Measurements from ENCODE around the gene SH2D6.

DNA sequence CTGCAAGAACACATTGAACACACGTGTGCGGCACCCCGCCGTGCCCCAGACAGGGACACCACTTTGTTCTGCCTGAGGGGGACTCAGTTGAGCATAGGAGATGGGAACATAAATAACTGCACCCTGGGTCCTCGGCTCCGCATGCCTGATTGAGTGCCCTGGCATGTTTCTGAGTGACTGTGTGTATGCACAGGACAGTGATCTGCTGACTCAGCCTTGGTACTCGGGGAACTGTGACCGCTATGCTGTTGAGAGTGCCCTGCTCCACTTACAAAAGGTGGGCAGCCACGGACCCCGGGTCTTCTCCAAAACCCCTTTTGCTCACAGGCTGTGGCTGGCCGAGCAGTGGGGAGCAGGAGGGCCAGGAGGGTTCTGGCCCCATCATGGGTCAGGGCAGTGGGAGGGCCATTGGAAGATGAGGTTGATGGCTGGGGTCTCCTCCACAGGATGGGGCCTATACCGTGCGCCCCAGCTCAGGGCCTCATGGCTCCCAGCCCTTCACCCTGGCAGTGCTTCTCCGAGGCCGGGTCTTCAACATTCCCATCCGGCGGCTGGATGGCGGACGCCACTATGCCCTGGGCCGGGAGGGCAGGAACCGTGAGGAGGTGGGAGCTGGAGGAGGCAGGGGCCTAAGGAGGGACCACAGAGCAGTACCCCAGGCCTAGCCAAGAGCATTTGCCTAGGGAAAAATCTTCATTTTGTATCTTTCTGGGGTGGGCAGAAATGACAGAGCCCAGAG lies 16.9 kb downstream of the SH2D6 start:
- TF ChIP-seq GATA2 (CRISPR knock-in tag; IDR thresholded peaks at IDR 0.05) (no peak), YY1 (IDR thresholded peaks at IDR 0.05; ENCODE audit: low read depth) (no peak), FOXM1 (IDR thresholded peaks at IDR 0.05; ENCODE audit: low read depth) (no peak), TAF1 (IDR thresholded peaks at IDR 0.05; ENCODE audit: borderline replicate concordance, low read depth, low read length) (no peak), POLR2AphosphoS5 (IDR thresholded peaks at IDR 0.05; ENCODE audit: low read depth, low read length) (no peak), TCF12 (IDR thresholded peaks at IDR 0.05) (no peak), EZH2phosphoT487 (IDR thresholded peaks at IDR 0.05; ENCODE audit: borderline replicate concordance, low read depth) (no peak), NFIC (IDR thresholded peaks at IDR 0.05; ENCODE audit: borderline replicate concordance) (no peak), JUND (IDR thresholded peaks at IDR 0.05) (no peak), GABPA (IDR thresholded peaks at IDR 0.05; ENCODE audit: low read depth) (no peak)
- TF ChIP-seq, protein P1, sequence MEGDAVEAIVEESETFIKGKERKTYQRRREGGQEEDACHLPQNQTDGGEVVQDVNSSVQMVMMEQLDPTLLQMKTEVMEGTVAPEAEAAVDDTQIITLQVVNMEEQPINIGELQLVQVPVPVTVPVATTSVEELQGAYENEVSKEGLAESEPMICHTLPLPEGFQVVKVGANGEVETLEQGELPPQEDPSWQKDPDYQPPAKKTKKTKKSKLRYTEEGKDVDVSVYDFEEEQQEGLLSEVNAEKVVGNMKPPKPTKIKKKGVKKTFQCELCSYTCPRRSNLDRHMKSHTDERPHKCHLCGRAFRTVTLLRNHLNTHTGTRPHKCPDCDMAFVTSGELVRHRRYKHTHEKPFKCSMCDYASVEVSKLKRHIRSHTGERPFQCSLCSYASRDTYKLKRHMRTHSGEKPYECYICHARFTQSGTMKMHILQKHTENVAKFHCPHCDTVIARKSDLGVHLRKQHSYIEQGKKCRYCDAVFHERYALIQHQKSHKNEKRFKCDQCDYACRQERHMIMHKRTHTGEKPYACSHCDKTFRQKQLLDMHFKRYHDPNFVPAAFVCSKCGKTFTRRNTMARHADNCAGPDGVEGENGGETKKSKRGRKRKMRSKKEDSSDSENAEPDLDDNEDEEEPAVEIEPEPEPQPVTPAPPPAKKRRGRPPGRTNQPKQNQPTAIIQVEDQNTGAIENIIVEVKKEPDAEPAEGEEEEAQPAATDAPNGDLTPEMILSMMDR (IDR thresholded peaks at IDR 0.05), result no peak
- TF ChIP-seq, protein P2, sequence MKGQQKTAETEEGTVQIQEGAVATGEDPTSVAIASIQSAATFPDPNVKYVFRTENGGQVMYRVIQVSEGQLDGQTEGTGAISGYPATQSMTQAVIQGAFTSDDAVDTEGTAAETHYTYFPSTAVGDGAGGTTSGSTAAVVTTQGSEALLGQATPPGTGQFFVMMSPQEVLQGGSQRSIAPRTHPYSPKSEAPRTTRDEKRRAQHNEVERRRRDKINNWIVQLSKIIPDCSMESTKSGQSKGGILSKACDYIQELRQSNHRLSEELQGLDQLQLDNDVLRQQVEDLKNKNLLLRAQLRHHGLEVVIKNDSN (IDR thresholded peaks at IDR 0.05; ENCODE audit: borderline replicate concordance, low read depth), result no peak
- TF ChIP-seq, protein P3, sequence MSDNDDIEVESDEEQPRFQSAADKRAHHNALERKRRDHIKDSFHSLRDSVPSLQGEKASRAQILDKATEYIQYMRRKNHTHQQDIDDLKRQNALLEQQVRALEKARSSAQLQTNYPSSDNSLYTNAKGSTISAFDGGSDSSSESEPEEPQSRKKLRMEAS (IDR thresholded peaks at IDR 0.05; ENCODE audit: low read depth), result no peak

All from SK-N-SH (cell line).